PC-9 (cell line): ENCODE data around the gene CFAP46.

Experiments used
- EZH2 ChIP-seq: fragments of 200-600 bp; sonication (generic); IDR thresholded peaks from 2 replicates; pipeline ENCODE4 v1.8.0; 2017; ENCODE audit warnings: antibody characterized with exemption, low read depth
- TF ChIP-seq, protein P1 (sequence below): fragments of 200-600 bp; sonication (generic); conservative IDR thresholded peaks from 2 replicates; pipeline ENCODE4 v1.6.1; 2017; ENCODE audit warnings: mixed run types, antibody characterized with exemption, mild to moderate bottlenecking, moderate library complexity

DNA sequence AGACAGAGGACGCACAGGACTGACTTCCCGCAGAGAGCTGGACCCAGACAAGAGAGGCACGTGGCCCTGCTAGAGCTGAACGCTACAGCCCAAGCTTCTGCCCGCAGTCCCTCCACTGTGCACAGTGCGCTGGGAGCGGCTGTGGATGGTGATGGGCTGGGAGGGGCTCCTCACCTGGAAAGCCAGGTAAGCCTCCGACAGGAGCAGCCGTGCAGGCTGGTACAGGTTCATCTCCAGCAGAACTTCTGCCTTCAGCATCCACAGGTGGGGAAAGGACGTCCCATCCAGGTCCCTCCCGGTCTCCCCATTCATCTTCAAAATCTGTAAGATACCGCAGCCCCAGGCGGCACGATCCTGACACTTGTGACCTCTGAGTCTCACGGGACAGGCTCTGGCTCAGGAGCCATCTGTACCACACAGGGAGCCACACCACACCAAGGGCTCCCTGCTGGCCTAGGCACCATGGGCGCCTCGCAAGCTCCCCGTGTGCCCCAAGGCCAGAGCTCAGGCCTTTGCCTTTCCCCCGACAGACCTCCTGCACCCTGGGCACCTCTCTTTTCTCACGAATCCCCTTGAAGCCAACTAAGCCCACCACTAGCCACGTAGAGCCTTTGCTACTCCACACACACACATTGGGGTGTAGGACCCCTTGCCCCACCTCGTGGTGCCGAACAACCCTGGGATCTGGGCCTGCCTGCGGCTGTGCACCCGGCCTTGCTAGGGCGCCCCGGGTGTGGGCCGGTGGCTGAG lies 76.3 kb downstream of the CFAP46 start:
- TF ChIP-seq, protein P1, sequence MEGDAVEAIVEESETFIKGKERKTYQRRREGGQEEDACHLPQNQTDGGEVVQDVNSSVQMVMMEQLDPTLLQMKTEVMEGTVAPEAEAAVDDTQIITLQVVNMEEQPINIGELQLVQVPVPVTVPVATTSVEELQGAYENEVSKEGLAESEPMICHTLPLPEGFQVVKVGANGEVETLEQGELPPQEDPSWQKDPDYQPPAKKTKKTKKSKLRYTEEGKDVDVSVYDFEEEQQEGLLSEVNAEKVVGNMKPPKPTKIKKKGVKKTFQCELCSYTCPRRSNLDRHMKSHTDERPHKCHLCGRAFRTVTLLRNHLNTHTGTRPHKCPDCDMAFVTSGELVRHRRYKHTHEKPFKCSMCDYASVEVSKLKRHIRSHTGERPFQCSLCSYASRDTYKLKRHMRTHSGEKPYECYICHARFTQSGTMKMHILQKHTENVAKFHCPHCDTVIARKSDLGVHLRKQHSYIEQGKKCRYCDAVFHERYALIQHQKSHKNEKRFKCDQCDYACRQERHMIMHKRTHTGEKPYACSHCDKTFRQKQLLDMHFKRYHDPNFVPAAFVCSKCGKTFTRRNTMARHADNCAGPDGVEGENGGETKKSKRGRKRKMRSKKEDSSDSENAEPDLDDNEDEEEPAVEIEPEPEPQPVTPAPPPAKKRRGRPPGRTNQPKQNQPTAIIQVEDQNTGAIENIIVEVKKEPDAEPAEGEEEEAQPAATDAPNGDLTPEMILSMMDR: no peak
- TF ChIP-seq EZH2: no peak
